ENCODE measurements around the gene ADGRG4.

The ADGRG4 gene

GRCh38 chrX:136261321-136261720 lies 39.4 kb upstream of the ADGRG4 start:
- CTCF ChIA-PET, result no interaction called here

GRCh38 chrX:136262243-136262642 lies 38.5 kb upstream of the ADGRG4 start:
- TF ChIP-seq, protein P1, sequence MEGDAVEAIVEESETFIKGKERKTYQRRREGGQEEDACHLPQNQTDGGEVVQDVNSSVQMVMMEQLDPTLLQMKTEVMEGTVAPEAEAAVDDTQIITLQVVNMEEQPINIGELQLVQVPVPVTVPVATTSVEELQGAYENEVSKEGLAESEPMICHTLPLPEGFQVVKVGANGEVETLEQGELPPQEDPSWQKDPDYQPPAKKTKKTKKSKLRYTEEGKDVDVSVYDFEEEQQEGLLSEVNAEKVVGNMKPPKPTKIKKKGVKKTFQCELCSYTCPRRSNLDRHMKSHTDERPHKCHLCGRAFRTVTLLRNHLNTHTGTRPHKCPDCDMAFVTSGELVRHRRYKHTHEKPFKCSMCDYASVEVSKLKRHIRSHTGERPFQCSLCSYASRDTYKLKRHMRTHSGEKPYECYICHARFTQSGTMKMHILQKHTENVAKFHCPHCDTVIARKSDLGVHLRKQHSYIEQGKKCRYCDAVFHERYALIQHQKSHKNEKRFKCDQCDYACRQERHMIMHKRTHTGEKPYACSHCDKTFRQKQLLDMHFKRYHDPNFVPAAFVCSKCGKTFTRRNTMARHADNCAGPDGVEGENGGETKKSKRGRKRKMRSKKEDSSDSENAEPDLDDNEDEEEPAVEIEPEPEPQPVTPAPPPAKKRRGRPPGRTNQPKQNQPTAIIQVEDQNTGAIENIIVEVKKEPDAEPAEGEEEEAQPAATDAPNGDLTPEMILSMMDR (conservative IDR thresholded peaks at IDR 0.05; ENCODE audit: low read depth), result no peak
- ChIA-PET CTCF (no interaction called here), POLR2A (ENCODE audit: low non-redundant PET) (no interaction called here)
- H3K27ac ChIP-seq, result no peak overlapping the region
- no peak for DNase-seq (ENCODE audit: low spot score)

More at GRCh38 chrX:136261321-136261720, 39.4 kb upstream of the ADGRG4 start:
- no peak for DNase-seq (ENCODE audit: low spot score)
- TF ChIP-seq, protein P1 (conservative IDR thresholded peaks at IDR 0.05; ENCODE audit: low read depth), result no peak
- POLR2A ChIA-PET (ENCODE audit: low non-redundant PET), result no interaction called here
- H3K27ac ChIP-seq, result no peak overlapping the region

- H3K27ac ChIP-seq, result no peak overlapping the region
- ChIA-PET POLR2A (ENCODE audit: low non-redundant PET) (no interaction called here), CTCF (no interaction called here)
- no peak for DNase-seq (ENCODE audit: low spot score)
- TF ChIP-seq, protein P1 (conservative IDR thresholded peaks at IDR 0.05; ENCODE audit: low read depth), result no peak
Observed at GRCh38 chrX:136262812-136263315, 37.9 kb upstream of the ADGRG4 start.

GRCh38 chrX:136266828-136267227 lies 33.9 kb upstream of the ADGRG4 start:
- CTCF ChIA-PET, result interaction anchor here (0.9 kb wide), 1 partner anchor 239 kb away, joined by 3 read pairs; no protein-coding TSS in a partner anchor
- POLR2A ChIA-PET (ENCODE audit: low non-redundant PET), result no interaction called here
- TF ChIP-seq, protein P1 (conservative IDR thresholded peaks at IDR 0.05; ENCODE audit: low read depth), result no peak

DNA sequence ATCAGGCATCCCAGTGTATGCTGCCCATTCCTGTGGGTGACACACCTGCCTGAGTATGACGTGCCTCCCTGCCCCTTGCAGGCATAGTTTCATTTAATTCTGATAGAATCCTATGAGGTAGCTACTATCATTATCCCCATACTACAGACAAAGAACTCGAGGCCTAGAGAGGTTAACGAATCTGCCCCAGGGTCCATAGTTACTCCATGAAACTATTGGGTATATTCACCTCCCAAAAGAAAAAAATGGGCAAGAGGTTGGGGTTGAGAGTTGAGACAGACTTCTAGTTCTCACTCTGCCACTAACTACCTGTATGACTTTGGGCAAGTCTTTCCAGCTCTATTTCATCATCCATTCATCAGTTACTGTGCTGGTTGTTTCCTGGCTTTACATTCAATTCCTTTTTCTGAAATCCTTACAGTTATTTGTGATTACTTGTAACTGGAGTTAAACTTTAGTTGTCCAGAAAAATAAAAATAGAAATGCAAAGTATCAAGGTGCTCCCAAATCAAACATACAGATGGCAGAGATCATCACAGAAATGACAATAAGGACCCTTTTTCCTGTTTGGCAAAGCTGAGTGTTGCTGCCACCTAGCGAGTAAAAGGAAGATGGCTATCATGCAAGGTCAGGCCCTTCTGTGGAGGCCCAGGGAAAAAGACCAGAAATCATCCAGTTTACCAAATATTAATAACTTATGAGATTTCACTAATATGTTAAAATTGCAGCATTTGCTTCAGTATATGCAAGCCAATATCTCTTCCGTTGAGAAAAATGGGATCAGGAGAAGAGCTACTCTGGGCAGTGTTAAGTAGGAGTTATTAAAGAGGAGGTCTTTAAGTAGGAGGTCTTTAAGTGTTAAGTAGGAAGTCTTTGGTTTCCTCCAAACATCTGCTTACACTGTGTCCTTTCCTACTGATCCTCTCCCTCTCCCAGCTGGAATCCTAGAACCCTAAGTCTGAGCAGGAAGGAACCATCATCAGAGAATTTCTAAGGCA lies 32.4 kb upstream of the ADGRG4 start:
- TF ChIP-seq, protein P1 (conservative IDR thresholded peaks at IDR 0.05; ENCODE audit: low read depth), result peak; percentile 75
- H3K27ac ChIP-seq, result no peak overlapping the region
- DNase-seq (ENCODE audit: low spot score), result peak; percentile 4
- POLR2A ChIA-PET (ENCODE audit: low non-redundant PET), result no interaction called here
- CTCF ChIA-PET, result interaction anchor here (1.0 to 1.6 kb wide), 3 partner anchors 9 to 240 kb away, joined by 3 to 5 read pairs (median 3); no protein-coding TSS in a partner anchor

More at GRCh38 chrX:136266828-136267227, 33.9 kb upstream of the ADGRG4 start:
- DNase-seq (ENCODE audit: low spot score), result no peak
- no peak overlapping the region for H3K27ac ChIP-seq

- POLR2A ChIA-PET (ENCODE audit: low non-redundant PET), result no interaction called here
- H3K27ac ChIP-seq, result no peak overlapping the region
- TF ChIP-seq, protein P1 (conservative IDR thresholded peaks at IDR 0.05; ENCODE audit: low read depth), result no peak
- CTCF ChIA-PET, result no interaction called here
- no peak for DNase-seq (ENCODE audit: low spot score)
Observed at GRCh38 chrX:136269921-136270320, 30.8 kb upstream of the ADGRG4 start.
